ENCODE measurements around the gene SRBD1. TPM values are rescaled to one million over a fixed set of nuclear protein-coding genes. Genes with fewer than 3 reads are reported as not detected.

Gene SRBD1
- total RNA-seq (10 to 100 TPM; 17.7 to 28.1 (median 23.3) TPM), polyA plus RNA-seq (10 to 100 TPM; 14.0 to 15.1 TPM), total RNA-seq (37.7 reads per million, percentile 65 among the genes with 10 or more reads in this experiment)

GRCh38 chr2:45611020-45611859 lies at the start of gene SRBD1:
Gene SRBD1 (minus strand): TSS chr2:45611267. CDS start chr2:45605441, 5,826 bp downstream.
- Histone ChIP-seq H3K36me3 (ENCODE audit: control insufficient read depth in 2 of 3, insufficient read depth in 3 of 3, low read length in 3 of 3) (no peaks in the 10 kb centered on the region), H3K4me1 (ENCODE audit: control insufficient read depth in 2 of 2, insufficient read depth in 2 of 2, low read length in 2 of 2) (peaks cover 0 to 7% of the 10 kb centered on the region in 2 donors), H3K9me3 (ENCODE audit: control insufficient read depth in 2 of 3, low read length in 3 of 3) (no peaks in the 10 kb centered on the region), H3K27ac (ENCODE audit: low read depth, low read length) (peak within 1 kb of the TSS; percentile 78), H3K27me3 (ENCODE audit: control insufficient read depth in 2 of 2, insufficient read depth in 2 of 2, low read length in 2 of 2) (no peaks in the 10 kb centered on the region), H3K4me3 (ENCODE audit: low read length) (peak within 1 kb of the TSS; percentile 79)
- Mint-ChIP-seq H3K27ac (peak within 1 kb of the TSS; percentile 90 to 98 (median 96)), H3K36me3 (no peaks in the 10 kb centered on the region), H3K4me3 (peak within 1 kb of the TSS; percentile 92 to 99 (median 96)), H3K9me3 (no peaks in the 10 kb centered on the region), H3K4me1 (peaks cover 13 to 47% (median 28%) of the 10 kb centered on the region in 7 donors), H3K27me3 (no peaks in the 10 kb centered on the region)
- intact Hi-C loops (cut with micrococcal nuclease), result loop anchor here (1.0 to 2.0 kb wide), 2 partner anchors 40 to 1442 kb away; partner anchors contain the start of genes PRKCE (in 2 of the 2) and PPM1B (in 1 of the 2)
- CTCF ChIA-PET, result interaction anchor here (0.7 to 1.0 kb wide), 2 partner anchors 31 to 393 kb away, joined by 6 to 7 read pairs; no protein-coding TSS in a partner anchor
- ATAC-seq (peak; percentile 91), DNase-seq (peak; percentile 52 to 91 (median 75))
- POLR2A ChIA-PET, result interaction anchor here (0.6 to 1.0 kb wide), 3 partner anchors 23 to 192 kb away, joined by 3 to 4 read pairs (median 3); no protein-coding TSS in a partner anchor

- H3K27ac ChIP-seq (ENCODE audit: low read depth, low read length), result no peak overlapping the region
- H3K4me1 Mint-ChIP-seq, result peaks cover 13 to 41% (median 32%) of the 10 kb centered on the region in 7 donors
- H3K36me3 ChIP-seq (ENCODE audit: control insufficient read depth in 2 of 3, insufficient read depth in 3 of 3, low read length in 3 of 3), result peaks cover 0 to 12% (median 0%) of the 10 kb centered on the region in 3 experiments
- peaks cover 0 to 7% (median 0%) of the 10 kb centered on the region in 11 donors for H3K9me3 Mint-ChIP-seq
- H3K27me3 ChIP-seq (ENCODE audit: control insufficient read depth in 2 of 2, insufficient read depth in 2 of 2, low read length in 2 of 2), result peaks cover 0 to 3% of the 10 kb centered on the region in 2 donors
- H3K27ac Mint-ChIP-seq, result peak overlapping the region in 1 of 9 donors; percentile 69
- POLR2A ChIA-PET, result interaction anchor here (0.7 kb wide), 1 partner anchor 36 kb away, joined by 3 read pairs; no protein-coding TSS in a partner anchor
- no peaks in the 10 kb centered on the region for H3K9me3 ChIP-seq (ENCODE audit: control insufficient read depth in 2 of 3, low read length in 3 of 3)
- intact Hi-C loops (cut with micrococcal nuclease), result loop anchor here (5.0 to 10.0 kb wide), 3 partner anchors 211 to 1292 kb away; partner anchors contain the start of genes CAMKMT (in 2 of the 2) and PREPL (in 2 of the 2)
- H3K4me1 ChIP-seq (ENCODE audit: control insufficient read depth in 2 of 2, insufficient read depth in 2 of 2, low read length in 2 of 2), result peaks cover 10 to 11% of the 10 kb centered on the region in 2 donors
- ATAC-seq, result no peak
- peaks cover 0 to 18% (median 0%) of the 10 kb centered on the region in 5 donors for H3K27me3 Mint-ChIP-seq
- peaks cover 0 to 7% (median 0%) of the 10 kb centered on the region in 5 donors for H3K36me3 Mint-ChIP-seq
- CTCF ChIA-PET, result interaction anchor here (1.6 kb wide), 1 partner anchor 124 kb away, joined by 5 read pairs; no protein-coding TSS in a partner anchor
- no peak overlapping the region for H3K4me3 ChIP-seq (ENCODE audit: low read length)
- DNase-seq, result no peak
- peak overlapping the region in 2 of 10 donors; percentile 4 to 9 for H3K4me3 Mint-ChIP-seq
Measured at GRCh38 chr2:45654250-45654649, 43.2 kb upstream of the SRBD1 start.

- peak overlapping the region; percentile 83 for H3K4me3 ChIP-seq (ENCODE audit: low read length)
- intact Hi-C loops (cut with micrococcal nuclease), result loop anchor here (5.0 to 10.0 kb wide), 3 partner anchors 211 to 1291 kb away; partner anchors contain the start of genes CAMKMT (in 2 of the 2) and PREPL (in 2 of the 2)
- peaks cover 0 to 12% (median 0%) of the 10 kb centered on the region in 3 experiments for H3K36me3 ChIP-seq (ENCODE audit: control insufficient read depth in 2 of 3, insufficient read depth in 3 of 3, low read length in 3 of 3)
- POLR2A ChIA-PET, result interaction anchor here (0.7 kb wide), 1 partner anchor 35 kb away, joined by 3 read pairs; no protein-coding TSS in a partner anchor
- H3K9me3 Mint-ChIP-seq, result peaks cover 0 to 7% (median 0%) of the 10 kb centered on the region in 11 donors
- H3K9me3 ChIP-seq (ENCODE audit: control insufficient read depth in 2 of 3, low read length in 3 of 3), result no peaks in the 10 kb centered on the region
- no peak overlapping the region for H3K27ac ChIP-seq (ENCODE audit: low read depth, low read length)
- peaks cover 0 to 3% of the 10 kb centered on the region in 2 donors for H3K27me3 ChIP-seq (ENCODE audit: control insufficient read depth in 2 of 2, insufficient read depth in 2 of 2, low read length in 2 of 2)
- peaks cover 0 to 20% (median 0%) of the 10 kb centered on the region in 5 donors for H3K27me3 Mint-ChIP-seq
- H3K27ac Mint-ChIP-seq, result peak overlapping the region in 5 of 9 donors; percentile 78 to 87 (median 80)
- H3K4me3 Mint-ChIP-seq, result peak overlapping the region; percentile 83 to 92 (median 90)
- peaks cover 14 to 42% (median 34%) of the 10 kb centered on the region in 7 donors for H3K4me1 Mint-ChIP-seq
- peaks cover 10 to 11% of the 10 kb centered on the region in 2 donors for H3K4me1 ChIP-seq (ENCODE audit: control insufficient read depth in 2 of 2, insufficient read depth in 2 of 2, low read length in 2 of 2)
- CTCF ChIA-PET, result interaction anchor here (1.6 kb wide), 1 partner anchor 125 kb away, joined by 5 read pairs; no protein-coding TSS in a partner anchor
- no peak for ATAC-seq
- peaks cover 0 to 4% (median 0%) of the 10 kb centered on the region in 5 donors for H3K36me3 Mint-ChIP-seq
- no peak for DNase-seq
Measured at GRCh38 chr2:45653122-45653913, 42.3 kb upstream of the SRBD1 start.

GRCh38 chr2:45652090-45653031 lies 41.3 kb upstream of the SRBD1 start:
- Histone ChIP-seq H3K36me3 (ENCODE audit: control insufficient read depth in 2 of 3, insufficient read depth in 3 of 3, low read length in 3 of 3) (peaks cover 0 to 12% (median 0%) of the 10 kb centered on the region in 3 experiments), H3K27ac (ENCODE audit: low read depth, low read length) (peak overlapping the region; percentile 79), H3K4me1 (ENCODE audit: control insufficient read depth in 2 of 2, insufficient read depth in 2 of 2, low read length in 2 of 2) (peaks cover 10 to 11% of the 10 kb centered on the region in 2 donors), H3K9me3 (ENCODE audit: control insufficient read depth in 2 of 3, low read length in 3 of 3) (no peaks in the 10 kb centered on the region), H3K27me3 (ENCODE audit: control insufficient read depth in 2 of 2, insufficient read depth in 2 of 2, low read length in 2 of 2) (peaks cover 0 to 3% of the 10 kb centered on the region in 2 donors), H3K4me3 (ENCODE audit: low read length) (peak overlapping the region; percentile 83)
- Mint-ChIP-seq H3K4me3 (peak overlapping the region; percentile 83 to 92 (median 90)), H3K4me1 (peaks cover 20 to 41% (median 34%) of the 10 kb centered on the region in 7 donors), H3K27me3 (peaks cover 0 to 25% (median 0%) of the 10 kb centered on the region in 5 donors), H3K27ac (peak overlapping the region; percentile 78 to 93 (median 81)), H3K36me3 (peaks cover 0 to 6% (median 0%) of the 10 kb centered on the region in 5 donors), H3K9me3 (peaks cover 0 to 7% (median 0%) of the 10 kb centered on the region in 11 donors)
- ChIA-PET CTCF (no interaction called here), POLR2A (interaction anchor here (0.6 kb wide), 1 partner anchor 19 kb away, joined by 3 read pairs; no protein-coding TSS in a partner anchor)
- ATAC-seq (no peak), DNase-seq (peak in 7 of 9 donors; percentile 19 to 34 (median 29))
- intact Hi-C loops (cut with micrococcal nuclease), result loop anchor here (5.0 to 10.0 kb wide), 3 partner anchors 212 to 1290 kb away; partner anchors contain the start of genes CAMKMT (in 2 of the 2) and PREPL (in 2 of the 2)

Measured in naive thymus-derived CD4-positive, alpha-beta T cell (primary cell).